Activated gamma-delta T cell treated with anti-CD3 and anti-CD28 coated beads, Interleukin-2, amount 50 U/mL, for 16 hours (primary cell): ENCODE results near the gene NPR1.
A peak's percentile ranks its signal among the peaks of the same experiment; 100 is the strongest.

Experiments used
- DNase-seq: peaks from one replicate; pipeline ENCODE4 v3.0.0-alpha.2; 2020; ENCODE audit warnings: low read depth

Gene NPR1

DNA sequence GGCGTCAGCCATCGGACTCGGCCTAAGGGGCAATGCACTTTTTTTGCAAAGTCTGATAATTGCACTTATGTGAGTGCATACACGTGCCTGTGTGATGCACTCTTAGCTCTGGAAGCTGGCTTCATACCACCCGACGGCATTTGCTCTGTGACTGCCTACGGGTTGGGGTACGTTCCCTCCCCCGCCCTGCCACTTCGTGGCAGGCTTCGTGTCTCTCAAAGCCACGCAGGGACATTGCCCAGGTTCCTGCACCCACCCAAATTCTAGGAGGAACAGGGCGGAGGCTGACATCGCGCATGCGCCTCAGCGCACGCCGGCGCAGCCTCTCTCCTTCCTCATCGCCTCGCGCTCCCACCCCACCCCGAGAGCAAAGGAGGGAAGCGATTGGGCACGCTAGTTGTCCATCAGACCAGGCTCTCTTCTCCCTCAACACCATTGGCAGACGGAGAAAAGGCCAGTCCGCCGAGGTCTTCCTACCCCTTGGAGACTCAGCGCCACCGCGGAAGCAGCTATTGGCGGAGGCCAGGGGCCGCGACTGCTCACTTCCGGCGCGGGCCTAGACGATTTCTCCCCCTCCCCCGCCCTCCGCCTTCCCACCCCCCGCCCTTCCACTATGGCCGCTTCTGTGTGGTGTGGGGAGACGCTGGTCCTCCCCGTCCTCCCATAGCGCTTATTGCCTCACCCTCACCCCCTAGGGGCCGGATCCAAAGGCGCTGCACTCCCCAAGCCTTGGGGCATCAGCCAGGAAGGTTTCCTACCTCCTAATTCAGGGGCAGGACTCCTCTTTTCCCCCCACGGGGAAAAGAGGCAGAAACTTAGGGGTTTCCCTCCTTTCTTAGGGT is 49.2 kb downstream of the NPR1 start, which contains the start of gene INTS3:
TSS of gene INTS3 (plus strand) at position 588 of the 842 bp plus-strand sequence. CDS start 585 bp downstream, outside the sequence.
- peak; percentile 100 for DNase-seq

- peak; percentile 5 for DNase-seq
Observed at GRCh38 chr1:153728305-153729066, 50.0 kb downstream of the NPR1 start.

GRCh38 chr1:153730468-153730988 is 52.0 kb downstream of the NPR1 start:
- DNase-seq, result no peak

GRCh38 chr1:153733970-153734369 is 55.5 kb downstream of the NPR1 start:
- no peak for DNase-seq

- DNase-seq, result no peak
Observed at GRCh38 chr1:153734396-153735089, 56.1 kb downstream of the NPR1 start.

DNA sequence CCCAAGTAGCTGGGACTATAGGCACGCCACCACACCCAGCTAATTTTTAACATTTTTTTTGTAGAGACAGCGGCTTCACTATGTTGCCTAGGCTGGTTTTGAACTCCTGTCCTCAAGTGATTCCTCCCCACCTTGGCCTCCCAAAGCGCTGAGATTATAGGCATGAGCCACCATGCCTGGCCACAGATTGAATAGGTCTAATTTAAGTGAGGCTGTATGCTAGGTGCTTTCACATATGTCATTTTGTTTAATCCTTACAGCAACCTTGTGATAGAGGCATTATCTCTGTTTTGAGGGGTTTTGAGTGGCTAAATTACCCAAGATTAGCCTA is 56.6 kb downstream of the NPR1 start:
- no peak for DNase-seq

DNA sequence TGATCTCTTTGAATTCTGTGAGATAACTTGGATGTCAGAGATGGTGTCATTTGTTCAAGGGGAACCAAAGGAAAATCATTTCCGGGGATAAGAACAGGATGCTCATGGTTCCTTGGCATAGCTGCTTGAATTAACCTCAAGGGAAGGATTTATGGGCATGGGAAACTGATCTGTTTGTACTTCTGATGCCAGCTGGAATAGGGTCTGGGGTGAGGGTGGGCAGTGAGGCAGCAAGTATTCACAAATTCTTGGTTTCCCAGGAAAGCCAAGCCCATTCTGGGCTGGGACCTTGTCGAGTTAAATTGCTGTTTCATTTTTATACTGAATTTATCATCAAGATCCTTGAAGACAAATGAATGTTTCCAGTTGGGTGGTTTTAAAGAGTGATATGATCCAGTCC is 63.5 kb downstream of the NPR1 start:
- no peak for DNase-seq

DNA sequence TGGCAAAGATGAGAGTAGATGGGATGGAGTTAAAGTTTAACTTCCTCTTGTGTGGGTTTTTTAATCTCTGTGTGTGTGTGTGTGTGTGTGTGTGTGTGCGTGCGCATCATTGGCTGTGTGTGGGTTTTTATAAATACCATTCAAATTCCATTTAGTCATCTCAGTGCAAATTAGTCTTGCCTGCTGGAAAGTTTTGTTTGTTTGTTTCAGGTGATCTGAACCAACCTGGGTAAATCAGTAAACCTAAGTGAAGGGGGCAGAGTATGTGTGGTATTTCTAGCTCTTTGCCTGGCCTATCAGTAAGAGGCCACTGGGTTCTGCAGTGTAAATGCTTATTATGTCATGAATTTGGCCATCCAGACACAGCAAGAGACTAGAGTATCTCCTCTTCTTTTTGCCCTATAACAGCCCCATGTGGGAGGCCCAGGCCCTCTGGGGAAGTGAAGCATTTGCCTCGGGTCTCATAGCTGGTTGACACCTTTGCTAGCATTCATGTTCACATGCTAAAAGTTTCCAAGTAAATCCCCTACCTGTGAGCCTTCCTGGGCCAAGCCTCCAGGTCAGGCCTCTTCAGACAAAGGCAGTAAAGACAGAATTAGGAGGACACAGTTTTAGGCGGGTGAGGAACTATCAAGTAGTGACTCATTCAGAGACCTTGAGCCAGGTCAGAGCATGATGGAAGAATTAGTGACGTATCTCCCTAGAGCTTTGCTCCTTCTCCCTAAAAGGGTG is 64.1 kb downstream of the NPR1 start:
- no peak for DNase-seq
